ENCODE data around the gene DIDO1. TPM values are rescaled to one million over a fixed set of nuclear protein-coding genes. Genes with fewer than 3 reads are reported as not detected.

DIDO1 gene
- total RNA-seq, 2 experiments from 2014 or later = 45.9 to 47.4 TPM

DNA sequence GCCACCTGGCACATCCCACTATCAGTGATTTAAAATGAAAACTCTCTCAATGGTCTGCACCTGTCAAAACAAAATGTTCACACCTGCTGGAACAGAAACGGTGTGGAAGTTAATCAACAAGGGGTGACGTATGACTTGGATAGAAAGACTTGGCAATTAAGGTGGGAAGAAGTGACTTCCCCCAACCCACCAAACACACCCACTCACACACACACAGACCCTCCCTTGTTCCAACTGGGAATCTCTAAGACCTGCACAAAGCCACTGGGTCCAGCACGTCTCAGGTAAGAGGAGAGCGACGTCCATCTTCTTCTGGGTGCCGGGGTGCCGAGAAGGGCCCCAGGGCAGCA is 39.6 kb downstream of the DIDO1 start:
- no peaks in the 10 kb centered on the region for H3K27me3 Mint-ChIP-seq
- CTCF ChIA-PET = interaction anchor here (1.5 to 1.6 kb wide), 2 partner anchors 14 to 63 kb away, joined by 3 to 6 read pairs; no protein-coding TSS in a partner anchor
- no peak overlapping the region for H3K4me3 Mint-ChIP-seq
- intact Hi-C loops (cut with micrococcal nuclease) = no loop called here
- no peaks in the 10 kb centered on the region for H3K9me3 Mint-ChIP-seq
- no peak overlapping the region for H3K27ac Mint-ChIP-seq
- no peak for DNase-seq
- TF ChIP-seq, protein P1, sequence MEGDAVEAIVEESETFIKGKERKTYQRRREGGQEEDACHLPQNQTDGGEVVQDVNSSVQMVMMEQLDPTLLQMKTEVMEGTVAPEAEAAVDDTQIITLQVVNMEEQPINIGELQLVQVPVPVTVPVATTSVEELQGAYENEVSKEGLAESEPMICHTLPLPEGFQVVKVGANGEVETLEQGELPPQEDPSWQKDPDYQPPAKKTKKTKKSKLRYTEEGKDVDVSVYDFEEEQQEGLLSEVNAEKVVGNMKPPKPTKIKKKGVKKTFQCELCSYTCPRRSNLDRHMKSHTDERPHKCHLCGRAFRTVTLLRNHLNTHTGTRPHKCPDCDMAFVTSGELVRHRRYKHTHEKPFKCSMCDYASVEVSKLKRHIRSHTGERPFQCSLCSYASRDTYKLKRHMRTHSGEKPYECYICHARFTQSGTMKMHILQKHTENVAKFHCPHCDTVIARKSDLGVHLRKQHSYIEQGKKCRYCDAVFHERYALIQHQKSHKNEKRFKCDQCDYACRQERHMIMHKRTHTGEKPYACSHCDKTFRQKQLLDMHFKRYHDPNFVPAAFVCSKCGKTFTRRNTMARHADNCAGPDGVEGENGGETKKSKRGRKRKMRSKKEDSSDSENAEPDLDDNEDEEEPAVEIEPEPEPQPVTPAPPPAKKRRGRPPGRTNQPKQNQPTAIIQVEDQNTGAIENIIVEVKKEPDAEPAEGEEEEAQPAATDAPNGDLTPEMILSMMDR (IDR thresholded peaks at IDR 0.05) = no peak
- H3K36me3 Mint-ChIP-seq (ENCODE audit: low read depth) = peaks cover 28% of the 10 kb centered on the region
- ATAC-seq = no peak
- POLR2A ChIA-PET = interaction anchor here (1.1 kb wide), 1 partner anchor 10 kb away, joined by 3 read pairs; no protein-coding TSS in a partner anchor
- peaks cover 8% of the 10 kb centered on the region for H3K4me1 Mint-ChIP-seq (ENCODE audit: low read depth)

DNA sequence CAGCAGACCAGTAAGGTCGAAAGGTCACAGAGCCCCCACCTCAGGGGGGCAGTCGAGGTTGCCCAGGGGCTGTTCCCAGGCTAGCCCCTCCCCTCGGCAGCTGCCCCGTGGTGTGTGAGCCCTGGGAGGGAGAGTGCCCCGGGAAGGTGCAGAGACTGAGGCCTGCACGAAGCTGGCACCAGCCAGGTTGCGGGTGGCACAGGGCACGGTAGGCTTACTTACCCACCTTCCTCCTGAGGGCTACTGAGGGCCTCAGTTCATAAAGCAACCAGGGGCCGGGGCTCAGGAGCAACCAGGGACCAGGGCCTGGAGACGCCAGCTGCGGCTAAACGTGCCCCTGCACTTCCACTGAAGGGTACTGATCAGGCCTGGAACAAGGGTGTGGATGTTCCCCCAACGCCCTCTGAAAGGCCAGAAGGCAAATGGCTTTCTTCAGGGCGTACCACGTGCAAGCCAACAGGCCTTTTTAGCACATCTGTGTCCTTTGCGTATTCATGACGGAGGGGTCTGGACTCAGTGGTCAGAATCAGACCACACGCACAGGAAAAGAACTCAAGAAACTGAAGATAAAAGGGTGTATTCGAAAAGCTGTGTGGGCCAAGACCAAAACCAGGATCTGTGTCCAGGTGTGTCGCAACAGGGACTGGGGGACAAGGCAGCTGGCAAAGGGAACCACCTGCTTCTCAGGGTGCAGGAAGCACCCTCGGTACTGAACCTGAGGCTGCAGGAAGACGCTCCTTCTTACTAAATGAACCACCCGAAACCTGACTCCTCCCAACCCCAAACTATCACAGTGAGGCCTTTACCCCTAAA is 40.2 kb downstream of the DIDO1 start:
- Mint-ChIP-seq H3K27ac (no peak overlapping the region), H3K36me3 (ENCODE audit: low read depth) (peaks cover 28% of the 10 kb centered on the region), H3K4me1 (ENCODE audit: low read depth) (peaks cover 3% of the 10 kb centered on the region), H3K4me3 (no peak overlapping the region), H3K9me3 (no peaks in the 10 kb centered on the region), H3K27me3 (no peaks in the 10 kb centered on the region)
- ATAC-seq = no peak
- intact Hi-C loops (cut with micrococcal nuclease) = no loop called here
- no peak for DNase-seq
- ChIA-PET POLR2A (no interaction called here), CTCF (no interaction called here)
- TF ChIP-seq, protein P1 (IDR thresholded peaks at IDR 0.05) = no peak

DNA sequence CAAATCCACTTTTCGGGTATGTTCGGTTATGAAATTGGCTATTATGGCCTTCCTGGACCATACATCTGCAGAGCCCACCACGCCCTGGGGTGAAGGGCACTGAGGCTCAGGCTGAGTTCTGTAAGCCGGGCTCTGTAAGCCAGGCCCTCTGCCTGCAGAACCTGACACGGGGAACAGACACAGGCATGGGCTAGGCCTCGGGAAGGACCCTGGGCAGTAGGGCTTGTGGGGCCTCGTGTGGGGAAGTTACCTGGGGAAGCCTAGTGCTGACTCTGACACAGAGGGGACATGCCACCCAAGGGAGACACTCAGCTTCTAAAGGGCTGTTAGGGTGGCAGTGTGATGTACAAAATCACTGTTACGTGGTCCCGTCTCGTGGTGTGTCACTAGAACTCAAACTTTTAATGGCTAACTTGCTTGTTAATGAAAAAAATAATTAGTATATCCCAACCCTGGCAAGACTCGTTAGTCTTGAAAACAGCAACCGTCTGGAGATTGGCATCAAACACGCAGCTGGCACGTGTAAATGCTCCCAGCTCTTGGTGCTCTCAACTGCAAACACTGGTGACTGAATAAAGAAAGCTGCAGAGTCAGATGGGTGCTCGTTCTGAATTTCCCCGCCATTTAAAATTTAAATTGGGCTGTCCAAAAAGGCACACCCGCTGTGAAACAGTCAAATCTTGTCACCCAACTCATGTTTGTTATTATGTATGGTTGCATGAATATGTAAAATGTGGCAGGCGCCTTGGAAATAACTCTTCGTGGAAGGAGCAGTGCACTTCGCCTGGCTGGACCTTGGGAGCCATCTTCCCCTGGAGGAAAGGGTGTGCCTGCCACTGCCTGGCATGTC is 41.0 kb downstream of the DIDO1 start:
- Mint-ChIP-seq H3K27ac (no peak overlapping the region), H3K27me3 (no peaks in the 10 kb centered on the region), H3K4me3 (no peak overlapping the region), H3K36me3 (ENCODE audit: low read depth) (peaks cover 21% of the 10 kb centered on the region), H3K9me3 (no peaks in the 10 kb centered on the region), H3K4me1 (ENCODE audit: low read depth) (no peaks in the 10 kb centered on the region)
- ChIA-PET POLR2A (no interaction called here), CTCF (interaction anchor here (0.9 to 1.3 kb wide), 3 partner anchors 17 to 77 kb away, joined by 3 read pairs; no protein-coding TSS in a partner anchor)
- intact Hi-C loops (cut with micrococcal nuclease) = no loop called here
- TF ChIP-seq, protein P1 (IDR thresholded peaks at IDR 0.05) = no peak
- DNase-seq (no peak), ATAC-seq (no peak)

DNA sequence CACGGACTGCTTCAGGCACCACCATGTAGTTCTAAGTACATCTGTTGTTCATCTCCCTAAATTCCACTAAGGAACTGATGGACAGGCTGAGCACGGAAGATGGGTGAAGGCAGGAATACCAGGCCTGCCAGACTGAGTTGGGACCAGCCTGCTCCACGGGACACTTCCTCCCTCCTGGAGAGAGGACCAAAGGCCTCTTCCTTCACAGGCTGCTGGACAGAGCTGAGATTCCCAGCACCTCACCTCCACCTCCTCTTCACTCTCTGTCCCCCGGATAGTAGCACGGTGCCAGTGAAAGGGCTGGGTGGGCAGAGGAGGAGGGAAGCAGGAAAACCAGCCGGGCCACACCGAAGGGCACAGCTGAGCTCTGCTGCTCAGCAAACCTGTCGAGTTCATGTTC is 41.7 kb downstream of the DIDO1 start:
- H3K36me3 Mint-ChIP-seq (ENCODE audit: low read depth) = peaks cover 15% of the 10 kb centered on the region

More for the DNA sequence above, 41.7 kb downstream of the DIDO1 start:
- H3K27me3 Mint-ChIP-seq = no peaks in the 10 kb centered on the region
- CTCF ChIA-PET = interaction anchor here (0.9 to 1.3 kb wide), 3 partner anchors 17 to 76 kb away, joined by 3 read pairs; no protein-coding TSS in a partner anchor
- H3K27ac Mint-ChIP-seq = no peak overlapping the region
- H3K9me3 Mint-ChIP-seq = no peaks in the 10 kb centered on the region
- ATAC-seq (no peak), DNase-seq (no peak)
- H3K4me3 Mint-ChIP-seq = no peak overlapping the region
- TF ChIP-seq, protein P1 (IDR thresholded peaks at IDR 0.05) = no peak
- H3K4me1 Mint-ChIP-seq (ENCODE audit: low read depth) = no peaks in the 10 kb centered on the region
- intact Hi-C loops (cut with micrococcal nuclease) = no loop called here
- POLR2A ChIA-PET = no interaction called here
